CD4-positive, alpha-beta T cell treated with Interleukin-15 for 4 hours (primary cell): ENCODE measurements around the gene BET1.

Experiments used
- DNase-seq: peaks from one replicate; pipeline ENCODE4 v3.0.0-alpha.2; 2020; ENCODE audit warnings: low spot score

BET1 gene

GRCh38 chr7:93957767-93958166, 46.4 kb downstream of the BET1 start:
- DNase-seq, result no peak

GRCh38 chr7:93955304-93955703, 48.9 kb downstream of the BET1 start:
- DNase-seq, result no peak

- no peak for DNase-seq
These were observed 54.7 kb downstream of the BET1 start for GRCh38 chr7:93949423-93949822.

- DNase-seq, result no peak
These were observed 55.3 kb downstream of the BET1 start for GRCh38 chr7:93948873-93949272.

GRCh38 chr7:93948106-93948505, 56.0 kb downstream of the BET1 start:
- no peak for DNase-seq

GRCh38 chr7:93945756-93946535, 58.2 kb downstream of the BET1 start:
- no peak for DNase-seq

GRCh38 chr7:93945083-93945482, 59.1 kb downstream of the BET1 start:
- DNase-seq, result no peak

GRCh38 chr7:93944673-93945072, 59.5 kb downstream of the BET1 start:
- DNase-seq, result no peak

GRCh38 chr7:93943816-93944540, 60.2 kb downstream of the BET1 start:
- DNase-seq, result no peak
